Muscle of back (tissue), 11 donors: Measurements from ENCODE around the gene PRR22. TPM values are rescaled to one million over a fixed set of nuclear protein-coding genes. Genes with fewer than 3 reads are reported as not detected.
"Not testable (repeated sequence)": the region's sequence is repeated elsewhere in the genome, so short reads cannot be mapped to it uniquely, and the experiment has no call there.

Experiments
- DNase-seq, 3 donors: peaks; one replicate each; pipeline versions ENCODE4 v3.0.0 to v3.0.0-alpha.2; 2013
- polyA plus RNA-seq, 10 donors: library from polyadenylated mRNA; unstranded; fragments of 120-200 nt; gene quantifications; one replicate each; pipeline ENCODE4 v1.2.1, GENCODE V29; 2013; ENCODE audit not compliant: insufficient read length in 10 of 10

Gene PRR22
- polyA plus RNA-seq, 10 donors = 0.97 to 2.1 (median 1.5) TPM

GRCh38 chr19:5792224-5792623 is 7.7 kb upstream of the PRR22 start:
- DNase-seq = no peak

GRCh38 chr19:5790559-5791520 is 6.3 kb upstream of the PRR22 start, which contains the start of gene DUS3L:
Gene DUS3L, minus strand, starts transcription at chr19:5791163. Its CDS starts 22 bp downstream, at chr19:5791141.
- DNase-seq = peak; percentile 97 to 98 (median 98)

GRCh38 chr19:5789886-5790558 is 5.5 kb upstream of the PRR22 start:
- DNase-seq = no peak

GRCh38 chr19:5789351-5789761 is 4.8 kb upstream of the PRR22 start:
- no peak for DNase-seq

DNA sequence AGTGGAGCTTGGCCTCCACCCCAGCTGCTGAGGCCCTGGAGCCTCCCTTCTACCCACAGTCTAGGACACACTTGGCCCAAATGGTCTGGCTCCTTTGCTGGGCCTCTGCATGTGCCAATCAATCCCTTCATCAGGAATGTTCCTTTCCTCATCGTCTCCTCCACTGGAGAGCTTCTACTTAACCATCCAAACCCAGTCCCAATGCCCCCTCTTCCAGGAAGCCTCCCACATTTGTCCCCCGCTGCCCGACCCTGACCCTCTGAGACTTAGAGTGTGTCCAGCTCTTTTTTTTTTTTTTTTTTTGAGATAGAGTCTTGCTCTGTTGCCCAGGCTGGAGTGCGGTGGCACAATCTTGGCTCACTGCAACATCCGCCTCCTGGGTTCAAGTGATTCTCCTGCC is 3.9 kb upstream of the PRR22 start:
- no peak for DNase-seq

GRCh38 chr19:5787409-5788182 is 3.0 kb upstream of the PRR22 start:
- DNase-seq = no peak

- DNase-seq = no peak
Measured at GRCh38 chr19:5786593-5787408, 2.3 kb upstream of the PRR22 start.

DNA sequence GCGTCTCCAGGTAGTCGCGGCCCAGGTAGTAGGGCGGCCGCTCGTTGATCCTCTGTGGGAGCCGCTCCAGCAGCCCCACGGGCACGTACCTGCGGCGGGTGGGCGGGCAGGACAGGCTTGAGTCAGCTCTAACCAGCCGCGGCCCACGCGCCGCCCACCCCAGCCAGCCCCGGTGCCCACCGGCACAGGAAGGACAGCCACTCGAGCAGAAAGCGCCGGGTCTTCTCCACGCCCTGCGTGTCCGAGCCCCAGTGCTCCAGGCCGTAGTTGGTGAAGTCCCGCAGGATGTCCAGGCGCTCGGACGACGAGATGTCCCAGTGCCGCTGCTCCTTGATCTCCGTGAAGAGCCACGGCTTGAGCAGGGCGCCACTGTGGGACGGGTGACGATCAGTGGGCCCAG is 877 bp upstream of the PRR22 start:
- no peak for DNase-seq

DNA sequence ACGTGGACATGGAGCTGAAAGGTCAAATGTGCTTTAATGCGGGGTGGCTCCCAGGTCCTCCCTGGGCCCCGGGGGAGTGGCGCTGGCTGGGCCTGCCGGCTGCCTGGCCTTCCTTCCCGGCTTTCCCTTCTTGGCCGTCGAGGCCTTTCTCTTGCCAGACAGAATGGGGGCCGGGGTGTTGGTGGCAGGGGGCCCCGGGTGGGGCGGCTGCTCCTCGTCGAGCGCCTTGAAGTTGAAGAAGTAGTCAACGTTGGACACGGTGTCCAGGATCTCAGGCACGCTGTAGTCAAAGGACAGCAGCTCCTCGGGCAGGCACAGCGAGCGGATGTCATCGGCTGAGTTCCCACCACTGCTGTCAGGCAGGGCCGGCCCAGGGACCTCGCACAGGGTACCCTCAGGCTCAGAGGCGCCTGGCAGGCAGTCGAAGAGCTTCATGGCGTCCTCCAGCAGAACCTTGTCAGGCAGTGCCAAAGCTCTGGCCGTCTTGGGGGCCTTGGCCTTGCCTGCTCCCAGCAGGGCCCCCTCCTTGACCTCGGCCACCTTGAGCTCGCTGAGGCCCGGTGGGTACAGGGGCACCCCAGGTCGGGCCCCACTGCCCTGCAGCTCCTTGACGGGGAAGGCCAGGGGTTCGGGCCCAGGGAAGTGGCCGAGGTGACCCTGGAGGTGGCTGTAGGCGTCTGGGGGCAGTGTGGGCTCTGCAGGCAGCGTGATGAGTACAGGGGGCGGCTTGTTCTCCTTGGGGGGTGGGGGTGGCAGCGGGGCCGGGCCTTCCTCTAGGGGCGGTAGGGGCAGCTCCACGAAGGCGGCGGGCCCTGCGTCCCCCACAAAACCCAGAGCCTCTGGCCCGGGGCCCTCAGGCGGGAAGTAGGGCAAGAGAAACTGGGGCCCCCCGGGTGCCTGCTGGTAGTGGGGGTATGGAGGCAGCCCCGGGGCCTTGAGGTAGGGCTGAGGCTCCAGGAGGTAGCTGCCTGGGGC is 1.3 kb downstream of the PRR22 start:
- no peak for DNase-seq

DNA sequence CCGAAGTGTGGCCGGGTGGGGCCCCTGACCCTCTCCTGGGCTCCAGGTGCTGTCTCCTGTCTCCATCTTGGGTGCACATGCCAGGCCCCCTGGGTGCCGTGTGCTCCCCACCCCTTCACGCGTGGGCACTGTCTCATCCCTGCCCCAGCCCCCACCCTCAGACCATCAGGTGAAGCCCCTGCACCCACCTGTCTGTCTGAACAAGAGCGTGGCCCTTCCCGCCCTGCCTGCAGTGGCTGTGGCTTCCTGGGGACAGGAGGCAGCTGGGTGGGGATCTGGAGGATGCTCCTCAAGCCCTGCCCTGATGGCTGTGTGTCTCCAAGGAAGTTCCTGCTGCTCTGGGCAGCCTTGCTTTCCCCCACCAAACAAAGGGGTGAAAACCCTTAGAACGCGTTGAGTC is 2.2 kb downstream of the PRR22 start:
- no peak for DNase-seq

- DNase-seq = not testable (repeated sequence)
Measured at GRCh38 chr19:5780916-5781315, 3.6 kb downstream of the PRR22 start.

- DNase-seq = no peak
Measured at GRCh38 chr19:5778402-5778801, 6.1 kb downstream of the PRR22 start.

DNA sequence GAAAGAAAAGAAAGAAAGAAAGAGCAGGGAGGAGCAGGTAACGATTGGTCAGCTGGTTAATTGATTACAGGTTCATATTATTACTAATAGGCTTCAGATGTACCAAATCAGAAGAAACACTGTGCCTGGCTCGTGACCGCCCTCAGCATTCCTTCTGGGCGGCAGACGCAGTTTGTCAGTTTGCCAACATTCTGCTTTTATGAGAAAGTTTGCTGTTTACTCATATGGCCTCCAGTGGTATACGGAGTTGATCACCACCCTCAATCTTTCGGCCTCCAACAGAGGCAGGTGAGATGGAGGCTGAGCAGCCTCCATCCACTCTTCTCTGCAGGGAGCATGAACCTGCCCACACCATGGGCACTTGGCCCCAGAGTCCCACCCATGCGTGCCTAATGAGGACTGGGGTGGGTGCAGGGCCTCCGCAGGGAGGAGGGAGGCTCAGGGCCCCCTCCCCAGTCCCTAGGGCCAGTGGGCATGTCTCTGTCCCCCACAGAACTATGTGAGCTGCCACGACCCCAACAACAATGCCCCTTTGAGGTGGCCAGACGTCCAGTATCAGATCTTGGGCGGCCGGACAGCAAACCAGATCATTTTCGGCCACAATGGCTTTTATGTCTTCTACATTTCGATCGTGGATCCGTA is 8.8 kb downstream of the PRR22 start:
- DNase-seq = peak in 1 of 3 donors; percentile 24

DNA sequence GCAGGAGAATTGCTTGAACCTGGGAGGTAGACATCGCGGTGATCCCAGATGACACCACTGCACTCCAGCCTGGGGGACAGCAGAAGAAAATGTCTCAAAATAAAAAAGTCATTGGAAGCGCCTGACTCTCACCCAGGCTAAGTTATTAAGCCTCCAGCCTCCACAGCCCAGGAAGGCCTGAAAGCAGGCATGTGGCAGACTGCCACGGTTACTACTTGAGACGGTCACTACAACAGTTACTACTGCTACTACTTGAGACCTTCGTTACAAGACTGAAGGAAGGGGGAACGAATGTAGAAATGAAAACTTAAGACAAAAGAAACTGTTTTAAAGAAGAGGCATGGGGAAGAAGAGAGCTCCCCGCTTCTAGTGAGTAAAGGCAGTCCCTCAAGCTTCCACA is 9.6 kb downstream of the PRR22 start:
- DNase-seq = no peak

- DNase-seq = no peak
Measured at GRCh38 chr19:5773276-5773675, 11.3 kb downstream of the PRR22 start.

DNA sequence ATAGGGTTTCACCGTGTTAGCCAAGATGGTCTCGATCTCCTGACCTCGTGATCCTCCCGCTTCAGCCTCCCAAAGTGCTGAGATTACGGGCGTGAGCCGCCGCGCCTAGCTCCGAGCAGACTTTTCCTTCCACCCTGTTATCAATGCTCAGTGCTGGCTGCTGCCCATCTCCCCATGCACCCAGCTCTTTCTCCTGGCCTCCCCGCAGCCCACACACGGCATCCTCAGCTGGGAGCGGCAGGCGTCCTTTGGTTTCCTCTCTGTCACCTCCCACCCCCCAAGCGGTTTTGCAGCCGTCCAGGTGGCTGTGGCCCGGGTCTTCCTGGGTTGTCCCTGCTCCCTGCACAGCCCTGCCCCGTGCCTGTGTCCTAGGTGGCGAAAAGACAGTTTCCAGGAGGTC is 12.1 kb downstream of the PRR22 start:
- DNase-seq = no peak

- DNase-seq = no peak
Measured at GRCh38 chr19:5767949-5768348, 16.6 kb downstream of the PRR22 start.

GRCh38 chr19:5765220-5765619 is 19.3 kb downstream of the PRR22 start:
- DNase-seq = no peak

DNA sequence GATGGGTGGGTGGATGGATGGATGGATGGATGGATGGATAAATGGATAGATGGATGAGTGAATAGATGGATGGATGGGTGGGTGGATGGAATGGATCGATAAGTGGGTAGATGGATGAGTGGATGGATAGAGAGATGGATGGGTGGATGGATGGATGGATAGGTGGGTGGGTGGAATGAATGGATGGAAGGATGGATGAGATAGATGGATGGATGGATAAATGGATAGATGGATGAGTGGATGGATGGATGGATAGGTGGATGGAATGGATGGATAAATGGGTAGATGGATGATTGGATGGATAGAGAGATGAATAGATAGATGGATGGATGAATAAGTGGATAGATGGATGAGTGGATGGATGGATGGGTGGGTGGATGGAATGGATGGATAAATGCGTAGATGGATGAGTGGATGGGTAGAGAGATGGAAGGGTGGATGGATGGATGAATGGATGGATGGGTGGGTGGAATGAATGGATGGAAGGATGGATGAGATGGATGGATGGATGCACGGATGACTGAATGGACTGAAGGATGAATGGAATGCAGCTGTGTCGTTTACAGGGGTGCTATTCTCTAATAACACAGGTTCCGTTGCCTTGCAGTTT is 21.8 kb downstream of the PRR22 start:
- no peak for DNase-seq
